Hematopoietic multipotent progenitor cell treated with erythropoietin and hydrocortisone succinate and interleukin-3 and kit ligand, for 6 days (in vitro differentiated cells): ENCODE data around the gene BRIX1.
A peak's percentile ranks its signal among the peaks of the same experiment; 100 is the strongest.

Experiments
- DNase-seq: peaks from one replicate; pipeline ENCODE4 v3.0.0-alpha.2; 2015

The BRIX1 gene, protein sequence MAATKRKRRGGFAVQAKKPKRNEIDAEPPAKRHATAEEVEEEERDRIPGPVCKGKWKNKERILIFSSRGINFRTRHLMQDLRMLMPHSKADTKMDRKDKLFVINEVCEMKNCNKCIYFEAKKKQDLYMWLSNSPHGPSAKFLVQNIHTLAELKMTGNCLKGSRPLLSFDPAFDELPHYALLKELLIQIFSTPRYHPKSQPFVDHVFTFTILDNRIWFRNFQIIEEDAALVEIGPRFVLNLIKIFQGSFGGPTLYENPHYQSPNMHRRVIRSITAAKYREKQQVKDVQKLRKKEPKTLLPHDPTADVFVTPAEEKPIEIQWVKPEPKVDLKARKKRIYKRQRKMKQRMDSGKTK

DNA sequence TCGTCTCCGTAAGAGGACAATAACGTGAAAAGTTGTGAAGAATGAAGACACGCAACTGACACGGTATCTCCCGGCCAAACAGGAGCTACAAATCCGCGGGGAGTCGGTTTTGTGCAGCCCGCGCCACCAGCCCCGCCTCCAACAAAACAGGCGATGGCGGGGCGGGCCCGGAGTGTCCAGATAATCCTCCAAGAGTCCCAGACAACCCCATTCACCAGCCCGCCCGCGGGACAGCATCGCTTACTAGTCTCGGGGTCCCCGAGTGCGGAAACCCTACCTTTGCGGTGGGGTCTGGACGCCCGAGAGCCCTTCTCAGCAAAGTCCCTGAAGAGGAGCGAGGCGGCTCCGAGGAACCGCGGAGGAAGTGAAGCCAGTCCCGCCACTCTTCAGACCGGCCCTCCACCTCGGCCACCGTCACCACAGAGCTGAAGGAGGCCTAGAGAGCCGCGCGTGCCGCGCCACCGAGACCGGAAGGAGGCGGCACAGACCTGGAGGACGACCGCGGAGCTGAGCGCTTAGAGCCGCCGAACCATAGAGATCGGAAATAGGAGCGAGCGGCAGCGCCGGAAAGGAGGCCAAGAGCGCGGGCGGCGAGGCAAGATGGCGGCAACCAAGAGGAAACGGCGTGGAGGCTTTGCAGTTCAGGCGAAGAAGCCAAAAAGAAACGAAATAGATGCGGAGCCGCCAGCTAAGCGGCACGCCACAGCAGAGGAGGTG is at the start of gene BRIX1, which contains the start of gene RAD1:
Gene BRIX1 (plus strand): TSS at position 573 of the 717 bp plus-strand sequence. CDS start 28 bp downstream, at position 601.
Gene RAD1 (minus strand): TSS at position 366 of the 717 bp plus-strand sequence. CDS start 612 bp downstream, outside the sequence.
- DNase-seq: peak; percentile 98

DNA sequence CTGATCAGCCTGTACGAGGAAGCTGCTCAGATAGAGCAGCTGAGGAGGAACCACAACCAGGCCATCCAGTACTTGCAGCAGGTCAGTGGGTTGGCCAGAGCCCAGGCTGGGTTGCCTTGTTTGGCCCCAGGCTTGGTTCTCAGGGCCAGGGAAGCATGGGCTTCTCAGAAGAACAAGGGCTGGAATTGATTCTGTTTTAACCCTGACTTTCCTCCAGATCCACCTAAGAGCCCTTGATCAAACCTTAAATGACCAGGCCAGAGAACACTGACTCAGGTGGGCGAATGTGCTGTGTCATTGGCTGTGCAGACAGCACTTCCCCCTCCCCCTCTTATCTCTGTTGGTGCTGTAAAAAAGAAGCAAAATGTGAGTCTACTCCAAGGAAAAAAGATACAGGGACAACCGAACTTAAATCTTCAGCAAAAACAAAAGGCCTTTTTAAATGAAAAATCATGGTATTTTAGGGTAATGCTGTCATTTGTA is 48.5 kb upstream of the BRIX1 start:
- peak; percentile 54 for DNase-seq

DNA sequence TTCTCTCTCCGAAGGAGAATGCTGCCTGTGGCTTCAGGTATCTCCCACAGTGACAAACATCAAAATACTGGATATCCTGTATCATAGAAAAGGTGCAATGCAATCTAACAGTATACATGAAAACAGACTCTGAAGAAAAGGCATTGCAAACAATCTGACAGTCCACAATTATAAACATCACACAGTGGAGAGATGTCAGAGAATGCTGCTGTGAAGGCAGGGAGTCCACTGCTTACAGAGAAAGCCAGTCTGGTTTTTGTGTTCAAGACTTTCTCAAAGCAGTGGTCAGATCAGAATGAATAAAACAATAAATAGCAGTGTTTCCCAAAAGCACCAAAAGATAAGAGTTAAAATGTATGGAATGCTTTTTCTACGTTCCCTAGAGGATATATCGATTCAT is 47.9 kb upstream of the BRIX1 start:
- no peak for DNase-seq

DNA sequence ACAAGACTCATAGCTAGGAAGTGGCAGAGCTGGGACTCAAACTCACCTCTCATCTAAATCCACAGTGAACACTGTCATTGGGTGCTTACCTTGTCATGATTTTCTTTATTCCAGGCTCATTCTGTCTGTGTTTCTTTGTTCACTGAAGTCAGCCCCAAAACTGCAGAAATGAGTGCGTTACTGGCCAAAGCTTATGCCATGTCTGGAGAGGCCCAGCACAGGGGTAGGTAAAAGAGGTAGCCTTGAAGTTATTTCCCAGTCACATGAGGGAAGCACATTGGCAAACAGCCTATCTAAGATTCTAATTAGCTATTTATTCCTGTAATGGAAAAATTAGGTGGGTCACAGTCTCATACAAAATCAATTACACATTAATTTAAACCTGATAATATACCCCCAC is 46.7 kb upstream of the BRIX1 start:
- no peak for DNase-seq

DNA sequence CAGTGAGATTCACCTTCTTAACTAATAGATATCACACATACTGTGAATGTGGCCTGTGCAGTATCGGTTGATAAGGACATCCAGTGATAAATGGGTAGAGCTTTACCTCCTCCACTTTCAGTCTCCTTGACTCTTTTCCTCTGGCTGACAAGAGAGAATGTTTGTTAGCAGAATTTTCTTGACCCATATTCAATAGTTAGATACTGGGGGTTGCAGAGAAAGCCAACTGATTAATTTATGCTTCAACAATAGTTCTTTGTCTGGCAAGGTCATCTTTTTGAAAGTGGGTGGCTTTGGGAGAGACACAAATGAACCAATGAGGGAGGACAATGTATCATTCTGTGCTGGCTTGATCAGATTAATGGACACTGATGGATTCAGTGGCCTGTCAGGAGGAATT is 46.3 kb upstream of the BRIX1 start:
- no peak for DNase-seq

DNA sequence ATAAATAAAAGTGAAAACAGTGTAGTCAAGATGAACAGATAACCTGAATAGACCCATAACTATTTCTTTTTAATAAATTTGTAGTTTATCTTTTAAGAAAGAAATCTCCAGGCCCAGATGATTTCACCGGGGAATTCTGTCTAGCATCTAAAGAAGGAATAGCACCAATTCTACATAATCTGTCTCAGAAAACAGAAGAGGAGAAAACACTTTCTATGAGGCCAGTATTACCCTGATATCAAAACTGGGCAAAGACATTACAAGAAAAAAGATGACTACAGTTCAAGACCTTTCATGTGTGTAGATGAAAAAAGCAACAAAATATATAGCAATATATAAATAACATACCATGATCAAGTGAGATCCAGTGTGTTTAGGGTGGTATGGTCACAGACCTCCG is 45.1 kb upstream of the BRIX1 start:
- DNase-seq: no peak

DNA sequence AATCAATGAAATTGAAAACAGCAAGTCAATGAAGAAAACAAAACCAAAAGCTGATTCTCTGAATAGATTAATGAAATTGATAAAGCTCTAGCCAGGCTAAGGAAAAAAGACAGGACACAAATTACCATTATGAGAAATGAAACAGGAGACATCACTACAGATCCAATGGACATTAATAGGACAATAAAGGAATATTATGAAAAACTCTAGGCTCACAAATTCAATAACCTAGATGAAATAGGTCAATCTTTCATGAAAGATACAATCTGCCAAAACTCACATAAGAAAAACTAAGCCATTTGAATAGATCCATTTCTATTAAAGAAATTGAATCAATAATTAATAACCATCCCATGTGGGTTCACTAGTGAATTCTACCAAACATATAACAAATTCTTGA is 39.2 kb upstream of the BRIX1 start:
- DNase-seq: no peak

DNA sequence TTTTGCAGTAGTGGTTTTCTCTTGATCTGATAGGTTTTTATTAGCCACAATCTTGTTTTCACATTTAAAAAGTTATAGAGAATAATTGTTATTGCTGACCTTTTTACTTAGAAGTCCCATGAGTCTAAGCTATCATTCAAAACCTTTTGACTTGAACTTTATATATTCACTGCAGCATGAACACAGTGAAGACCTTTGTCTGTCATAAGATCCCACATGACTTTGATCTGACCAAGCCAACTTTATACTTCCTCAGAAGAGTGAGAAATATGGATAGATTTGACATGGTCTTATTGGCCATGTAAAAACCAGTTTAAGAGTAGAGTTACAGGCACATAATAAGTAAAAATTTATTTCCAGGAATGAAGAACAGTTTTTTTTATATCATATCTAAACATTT is 34.3 kb upstream of the BRIX1 start:
- no peak for DNase-seq

DNA sequence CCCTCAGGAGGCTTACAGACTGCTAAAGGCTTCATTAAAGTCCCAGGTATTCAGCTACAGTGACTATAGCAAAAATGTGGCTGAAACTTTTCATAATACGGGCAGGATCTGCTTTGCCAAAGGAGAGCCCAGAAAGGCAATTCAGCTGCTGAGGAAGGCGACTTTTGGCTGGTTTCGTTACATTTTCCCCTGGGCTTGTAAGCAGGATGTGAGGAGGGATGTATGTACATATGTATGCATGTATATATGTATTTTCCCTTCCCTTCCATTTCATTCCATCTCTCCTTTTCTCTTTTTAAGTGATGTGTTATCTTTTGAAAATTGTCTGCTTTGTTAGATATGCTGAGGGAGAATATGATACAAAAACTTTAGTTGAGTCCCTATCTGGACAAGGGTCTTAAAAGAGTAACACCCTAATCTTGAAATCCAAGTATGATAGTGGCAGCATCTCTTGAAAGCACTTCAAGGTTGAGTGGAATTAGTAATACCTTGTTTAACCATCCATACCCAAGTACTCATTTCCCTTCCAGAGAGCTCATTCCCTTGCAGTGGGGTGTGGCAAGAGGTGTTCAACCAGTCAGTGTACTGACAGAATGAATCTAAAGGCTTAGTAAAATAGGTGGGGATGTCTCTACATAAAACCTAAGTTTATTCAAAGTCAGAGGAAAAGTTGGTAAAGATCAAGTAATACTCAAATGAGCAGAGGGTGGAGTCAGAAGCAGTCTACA is 29.0 kb upstream of the BRIX1 start:
- DNase-seq: no peak

DNA sequence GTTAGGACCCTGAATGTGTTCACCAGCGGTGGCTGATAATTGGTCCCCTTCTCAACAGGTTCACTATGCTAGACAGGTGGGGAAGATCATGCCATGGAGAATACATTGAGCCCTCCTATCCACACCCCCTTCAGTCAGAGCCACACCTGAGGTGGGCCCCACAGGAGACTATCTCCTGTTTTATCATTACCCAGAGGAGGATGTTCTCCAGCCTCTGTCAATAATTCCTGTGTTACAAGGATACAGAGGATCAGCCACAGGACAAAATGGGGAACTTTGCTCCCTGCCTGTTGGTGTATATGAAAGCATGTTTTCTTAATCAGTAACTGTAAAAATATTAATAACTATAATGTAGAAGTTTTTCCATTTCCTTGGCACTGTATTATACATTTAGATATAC is 26.1 kb upstream of the BRIX1 start:
- no peak for DNase-seq

DNA sequence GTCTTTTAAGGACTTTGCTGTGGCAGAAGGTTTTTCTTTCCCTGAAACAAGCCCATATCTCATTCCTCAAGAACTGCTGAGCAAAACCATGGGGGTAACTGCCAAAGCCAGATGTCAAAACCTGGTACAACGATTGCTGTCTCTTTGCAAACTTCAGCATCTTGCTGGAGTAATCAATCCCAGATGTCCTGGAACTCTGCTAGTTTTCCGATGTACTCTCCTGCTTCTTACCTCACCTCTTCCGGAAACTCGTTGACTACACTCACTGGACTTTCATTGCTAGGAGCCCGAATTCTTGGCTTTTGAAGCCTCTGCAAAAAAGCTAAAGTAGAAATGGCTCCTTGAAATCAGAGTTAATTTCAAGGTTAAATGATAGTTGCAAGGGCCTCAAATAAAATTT is 23.5 kb upstream of the BRIX1 start:
- DNase-seq: no peak

DNA sequence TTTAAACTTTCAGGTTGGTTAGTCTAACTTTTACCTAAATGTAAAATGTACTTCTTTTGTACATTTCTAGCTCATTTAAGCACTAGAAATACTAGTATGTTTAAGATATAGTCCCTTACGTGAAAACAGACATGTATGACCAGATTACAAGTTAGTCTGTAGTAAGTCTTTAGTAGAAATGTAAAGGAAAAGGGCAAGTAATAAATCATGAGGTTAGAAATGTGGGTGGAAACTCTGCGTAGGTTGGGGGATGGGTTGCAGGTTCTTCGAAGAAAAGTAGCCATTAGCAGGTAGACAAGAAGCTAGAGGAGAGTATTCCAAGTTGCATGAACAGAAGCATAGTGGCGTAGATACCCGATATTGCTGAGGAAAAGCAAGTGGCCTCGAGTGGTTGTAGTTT is 23.1 kb upstream of the BRIX1 start:
- DNase-seq: no peak

DNA sequence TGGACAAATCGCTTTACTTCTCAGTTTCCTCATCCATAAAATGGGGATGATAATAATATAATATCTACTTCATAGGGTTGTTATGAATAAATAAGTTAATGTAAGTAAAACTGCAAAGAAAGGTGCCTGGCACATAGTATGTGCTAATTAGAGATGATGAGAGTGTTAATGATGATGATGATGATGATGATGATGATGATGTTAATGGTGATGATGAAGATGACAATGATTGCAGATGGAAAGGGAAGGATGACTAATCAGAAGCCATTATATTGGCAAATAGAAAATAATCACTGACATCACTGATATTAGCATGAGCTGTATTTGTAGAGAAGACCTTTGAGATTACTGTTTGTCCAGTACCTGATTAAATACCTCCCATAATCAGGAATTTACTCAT is 20.8 kb upstream of the BRIX1 start:
- no peak for DNase-seq

DNA sequence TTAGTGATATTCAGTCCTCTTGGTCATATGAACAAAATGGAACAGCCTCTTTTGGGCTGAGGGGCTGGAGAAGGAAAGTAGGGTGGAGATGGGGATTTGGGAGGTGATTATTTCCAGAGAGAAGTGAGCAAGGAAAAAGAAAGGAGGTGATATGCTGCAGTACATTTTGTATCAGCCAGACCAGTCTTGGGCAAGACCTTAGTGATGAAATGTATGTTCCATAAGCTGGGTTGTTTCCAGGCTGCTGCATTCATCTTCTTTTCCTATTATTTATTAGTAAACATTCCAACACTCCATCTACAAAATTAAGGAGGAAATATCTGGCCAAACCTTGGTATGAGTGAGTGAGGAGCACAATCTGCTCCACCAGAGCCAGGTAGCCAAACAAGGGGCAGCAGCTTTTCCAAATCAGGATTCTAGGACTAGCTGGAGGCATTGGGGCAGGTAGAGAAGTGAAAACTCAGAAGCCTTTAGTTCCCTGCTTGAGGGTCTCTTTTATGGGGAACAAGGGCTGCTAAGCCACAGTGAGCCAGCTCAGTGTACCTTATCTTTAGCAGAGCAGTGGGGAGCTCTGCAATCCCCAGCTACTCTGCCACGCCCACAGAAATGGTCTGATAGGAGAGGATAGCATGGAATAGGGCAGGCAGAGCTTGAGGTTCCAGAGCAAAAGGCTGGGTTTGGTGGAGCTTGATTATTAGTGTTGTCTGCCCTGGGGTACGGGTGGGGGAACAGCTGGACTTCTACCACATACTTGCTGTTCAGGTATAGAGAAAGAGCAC is 19.7 kb upstream of the BRIX1 start:
- peak; percentile 89 for DNase-seq

DNA sequence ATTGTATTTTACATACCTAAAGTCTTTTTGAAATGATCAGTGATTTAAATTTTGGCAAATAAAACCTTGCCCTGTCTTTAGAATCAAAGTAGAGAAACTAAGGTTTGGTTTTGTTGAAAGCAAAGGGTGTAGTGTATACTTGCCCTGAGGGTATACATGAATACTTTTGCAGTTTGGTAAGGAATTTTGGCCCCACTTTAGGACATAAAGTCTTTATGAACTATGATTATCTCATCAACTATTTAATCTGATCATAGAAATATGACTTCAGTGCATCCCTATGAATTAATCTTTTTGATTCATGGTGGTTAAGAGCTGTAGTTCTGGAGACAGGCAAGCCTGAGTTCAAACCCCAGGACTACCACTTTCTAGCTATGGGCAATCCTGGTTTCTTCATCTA is 17.9 kb upstream of the BRIX1 start:
- no peak for DNase-seq

DNA sequence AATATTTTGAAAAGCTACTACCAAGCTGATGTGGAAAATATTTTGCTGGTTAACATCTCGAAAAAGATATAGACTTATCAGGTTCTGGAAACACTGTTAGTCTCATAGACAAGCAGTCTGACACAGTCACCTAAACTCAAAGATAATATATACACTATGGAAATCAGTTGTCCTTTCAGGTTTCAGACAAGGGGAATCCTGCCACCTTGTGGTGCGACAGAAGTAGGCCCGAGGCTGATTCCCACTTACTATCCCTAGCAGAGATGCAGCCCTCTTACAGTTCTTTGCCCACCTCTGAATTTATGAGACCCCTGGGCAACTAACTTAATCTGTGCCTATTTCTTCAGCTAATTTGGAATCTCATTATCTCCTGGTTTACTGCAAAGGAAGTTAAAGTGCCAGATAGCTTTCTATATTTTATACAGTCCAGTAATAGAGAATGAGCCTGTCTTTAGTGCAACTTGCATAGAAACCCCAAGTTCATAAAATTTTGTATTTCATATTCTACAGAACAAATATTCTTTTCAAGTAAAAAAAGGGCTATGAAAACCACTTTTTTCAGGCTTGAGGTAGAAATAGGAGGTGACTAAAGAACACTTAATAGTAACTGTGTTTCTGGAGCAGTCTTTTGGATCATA is 17.1 kb upstream of the BRIX1 start:
- peak; percentile 89 for DNase-seq

DNA sequence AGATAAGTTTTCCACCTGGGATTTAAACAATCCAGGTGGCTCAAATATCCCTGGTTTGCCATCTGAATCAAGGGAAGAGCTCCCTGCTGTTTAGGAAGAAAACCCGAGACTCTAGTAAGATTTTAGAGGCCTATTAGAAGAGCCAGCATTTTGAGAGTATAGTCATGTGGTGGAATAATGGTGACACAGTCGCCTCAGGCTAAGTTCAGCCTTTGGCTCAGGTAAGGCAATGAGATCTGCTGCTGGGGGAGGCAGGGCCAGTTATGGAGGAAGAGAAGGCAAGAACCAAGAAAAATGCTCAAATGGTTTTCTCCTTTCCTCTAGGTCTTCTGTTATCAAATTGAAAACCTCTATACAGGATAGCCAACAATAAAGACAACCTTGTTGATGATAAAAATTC is 16.4 kb upstream of the BRIX1 start:
- no peak for DNase-seq

DNA sequence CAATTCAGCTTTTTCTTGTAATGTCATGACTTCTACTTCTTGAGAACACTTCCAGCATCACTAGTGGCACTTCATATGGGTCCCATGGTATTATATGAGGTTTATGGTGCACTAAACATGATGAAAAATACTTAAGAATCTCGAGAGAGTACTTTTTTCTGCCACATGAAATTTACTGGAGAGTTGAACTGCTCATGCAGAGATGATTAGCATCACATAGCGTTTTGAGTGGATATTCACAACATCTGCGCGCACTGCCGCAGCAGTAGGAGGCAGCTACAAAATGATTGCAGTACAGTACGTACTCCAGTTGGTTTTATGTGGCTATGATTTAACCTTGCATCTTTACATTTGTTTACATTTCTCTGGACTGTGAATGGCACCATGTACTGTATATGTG is 14.9 kb upstream of the BRIX1 start:
- no peak for DNase-seq

DNA sequence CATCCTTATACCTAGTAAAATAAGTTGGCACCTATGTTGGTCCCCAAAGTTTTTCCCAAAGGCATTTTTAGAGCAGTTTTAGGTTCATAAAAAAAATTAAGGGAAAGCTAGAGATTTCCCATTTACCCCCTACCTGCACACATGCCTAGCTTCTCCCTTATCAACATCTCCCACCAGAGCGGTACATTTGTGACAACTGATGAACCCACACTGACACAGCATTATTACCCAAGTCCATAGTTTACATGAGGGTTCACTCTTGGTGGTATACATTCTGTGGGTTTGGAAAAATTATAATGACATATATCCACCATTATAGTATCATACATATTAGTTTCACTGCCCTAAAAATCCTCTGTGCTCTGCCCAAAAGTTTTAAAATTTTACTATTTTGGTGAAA is 12.3 kb upstream of the BRIX1 start:
- DNase-seq: peak; percentile 76

DNA sequence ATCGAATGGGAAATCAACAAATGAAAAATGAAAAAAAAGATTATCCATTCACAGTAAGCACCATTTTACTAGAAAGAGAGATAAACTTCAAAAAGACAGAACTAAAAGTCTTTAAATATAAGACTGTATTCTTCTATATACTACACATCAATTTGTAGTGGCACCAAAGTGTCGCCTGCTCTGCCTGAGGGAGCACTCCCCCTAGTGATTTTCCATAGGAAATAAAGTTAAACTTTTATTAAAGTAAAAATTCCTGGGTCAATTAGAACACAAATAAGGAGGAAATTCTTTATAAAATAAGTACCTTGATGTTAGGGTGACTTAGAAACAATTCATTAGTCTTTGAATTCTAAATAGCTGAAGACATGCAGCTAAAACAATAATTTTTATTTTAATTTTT is 9.9 kb upstream of the BRIX1 start:
- peak; percentile 24 for DNase-seq

DNA sequence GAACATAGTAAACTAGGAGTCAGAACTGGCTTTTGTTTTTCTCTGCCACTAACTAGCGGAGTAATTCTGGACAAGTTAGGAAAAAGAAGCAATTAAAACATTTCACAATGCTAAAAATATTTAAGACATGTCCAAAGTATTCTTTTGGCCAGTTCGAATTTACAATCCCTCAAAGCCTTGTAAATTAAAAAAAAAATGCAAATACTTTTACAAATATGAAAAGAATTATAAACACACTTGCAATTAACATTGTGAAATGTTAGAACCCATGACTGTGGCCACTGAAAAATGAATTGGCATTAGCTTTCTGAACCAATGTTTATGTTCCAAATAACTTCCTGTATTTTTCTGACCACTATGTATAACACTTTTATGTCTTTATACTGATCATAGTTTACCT is 2.4 kb upstream of the BRIX1 start:
- DNase-seq: no peak

DNA sequence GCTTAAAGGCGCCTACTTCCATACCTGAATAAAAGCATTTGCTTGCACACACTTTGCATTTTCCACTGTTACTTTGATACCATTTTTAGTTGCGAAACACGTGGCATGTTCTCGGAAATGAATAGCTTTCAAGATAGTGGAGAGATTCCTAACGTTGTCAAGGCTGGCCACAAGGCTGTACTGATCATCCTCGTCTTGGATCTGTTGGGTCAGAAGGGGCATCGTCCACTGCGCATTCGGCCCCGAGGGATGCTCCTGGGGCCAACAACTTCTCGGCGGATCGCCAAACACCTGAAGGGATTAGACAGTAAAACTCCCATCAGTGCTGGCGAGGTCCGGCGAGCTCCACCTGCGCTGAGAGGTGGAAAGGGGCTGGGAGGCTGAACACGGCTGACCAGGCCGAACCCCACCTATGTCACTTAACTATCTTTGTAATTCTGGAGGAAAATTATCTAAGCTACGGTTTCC is 806 bp upstream of the BRIX1 start:
- DNase-seq: peak; percentile 61
